GM19455 (cell line): ENCODE results near the gene CD200.
A peak's percentile ranks its signal among the peaks of the same experiment; 100 is the strongest.

Experiments used
- ATAC-seq: cut with Tn5 transposase; IDR thresholded peaks from one replicate; pipeline ENCODE4 v1.9.1; 2021; ENCODE audit not compliant: unreplicated experiment

The CD200 gene, protein sequence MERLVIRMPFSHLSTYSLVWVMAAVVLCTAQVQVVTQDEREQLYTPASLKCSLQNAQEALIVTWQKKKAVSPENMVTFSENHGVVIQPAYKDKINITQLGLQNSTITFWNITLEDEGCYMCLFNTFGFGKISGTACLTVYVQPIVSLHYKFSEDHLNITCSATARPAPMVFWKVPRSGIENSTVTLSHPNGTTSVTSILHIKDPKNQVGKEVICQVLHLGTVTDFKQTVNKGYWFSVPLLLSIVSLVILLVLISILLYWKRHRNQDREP

GRCh38 chr3:112333002-112333380 is at the start of gene CD200:
Gene CD200, plus strand, starts transcription at chr3:112333156. Its CDS starts 57 bp downstream, at chr3:112333213.
- ATAC-seq = peak; percentile 70

DNA sequence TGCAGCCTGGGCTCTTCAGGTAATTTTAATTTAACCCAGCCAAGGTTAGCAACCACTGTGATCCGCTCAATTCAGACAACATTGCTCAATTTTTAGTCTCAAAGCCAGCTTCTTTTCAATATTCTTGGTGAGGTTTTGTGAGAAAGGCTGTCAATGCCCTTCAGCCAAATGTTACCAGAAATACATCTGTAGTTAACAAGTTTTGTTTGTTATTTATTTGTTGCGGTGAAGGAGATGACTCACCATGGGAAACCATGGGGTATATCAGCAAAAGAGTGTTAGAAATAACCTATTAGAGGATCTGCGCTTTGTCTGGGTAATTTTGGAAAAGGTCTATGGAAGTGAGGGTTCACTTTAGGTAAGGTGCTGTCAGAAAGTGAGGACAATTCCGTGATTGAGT is 43.9 kb upstream of the CD200 start:
- no peak for ATAC-seq

- ATAC-seq = peak; percentile 48
These were observed 39.3 kb upstream of the CD200 start, which contains the start of gene SLC9C1 for GRCh38 chr3:112293368-112294321. Gene SLC9C1, minus strand, starts transcription at chr3:112294216. Its CDS starts 7,425 bp downstream, at chr3:112286791.

DNA sequence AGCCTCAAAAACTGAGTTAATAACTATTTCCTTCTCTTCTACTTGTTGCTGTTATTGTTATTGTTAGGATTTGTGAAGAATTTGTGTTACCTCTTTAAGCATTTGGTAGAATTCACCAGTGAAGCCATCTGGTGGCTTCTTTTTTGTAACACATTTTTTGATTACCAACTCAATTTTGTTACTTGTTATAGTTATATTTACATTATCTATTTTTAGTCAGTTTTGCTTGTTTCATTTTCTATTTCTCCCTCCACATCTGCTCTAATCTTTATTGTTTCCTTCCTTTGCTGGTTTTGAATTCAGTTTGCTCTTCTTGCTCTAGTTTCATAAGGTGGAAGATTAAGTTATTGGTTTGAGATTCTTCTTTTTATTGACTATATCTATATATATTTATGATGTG is 35.2 kb upstream of the CD200 start:
- ATAC-seq = no peak

DNA sequence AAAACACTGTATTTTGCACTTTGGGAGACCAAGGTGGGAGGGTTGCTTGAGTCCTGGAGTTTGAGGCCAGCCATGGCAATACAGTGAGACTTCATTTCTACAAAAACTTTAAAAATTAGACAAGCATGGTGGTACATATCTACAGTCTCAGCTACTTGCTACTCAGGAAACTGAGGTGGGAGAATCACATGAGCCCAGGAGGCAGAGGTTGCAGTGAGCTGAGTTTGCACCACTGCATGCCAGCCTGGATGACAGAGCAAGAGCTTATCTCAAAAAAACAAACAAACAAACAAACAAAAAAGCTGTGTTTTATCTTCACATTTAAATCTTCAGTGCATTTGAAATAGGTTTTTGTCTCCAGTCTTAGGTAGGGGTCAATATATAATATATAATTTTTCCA is 34.2 kb upstream of the CD200 start:
- no peak for ATAC-seq

DNA sequence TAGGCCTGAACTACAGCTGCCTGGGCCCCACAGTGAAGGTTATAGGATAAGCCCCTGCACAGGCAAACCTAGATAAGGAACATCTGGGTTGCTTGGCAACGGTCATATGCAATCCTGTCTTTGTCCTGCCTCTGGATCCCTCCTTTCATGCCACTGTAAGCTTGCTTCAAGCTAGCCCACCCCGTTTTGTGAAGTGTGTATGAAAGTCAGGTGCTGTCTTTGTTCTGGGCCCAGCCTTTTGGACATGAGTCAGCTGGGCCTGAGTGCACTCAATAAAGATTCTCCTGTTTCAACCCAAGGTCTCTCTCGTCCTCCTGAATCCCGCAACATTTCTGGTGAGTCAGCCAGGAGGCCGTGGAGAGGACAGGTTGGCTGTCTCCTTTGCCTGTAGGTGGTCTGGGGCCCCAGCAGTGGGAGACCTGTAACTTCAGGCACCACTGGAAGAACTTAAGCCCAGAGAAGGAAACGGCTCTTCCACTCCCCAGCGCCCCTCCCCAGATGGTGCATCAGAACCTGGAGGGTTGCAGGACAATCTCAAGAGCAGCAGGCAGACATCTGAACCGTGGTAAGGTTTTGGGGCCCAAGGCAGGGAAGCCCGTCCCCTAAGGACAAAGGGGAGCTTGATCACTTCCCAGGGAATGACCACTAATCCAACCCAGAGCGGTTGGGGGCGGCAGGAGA is 30.7 kb upstream of the CD200 start:
- ATAC-seq = no peak

DNA sequence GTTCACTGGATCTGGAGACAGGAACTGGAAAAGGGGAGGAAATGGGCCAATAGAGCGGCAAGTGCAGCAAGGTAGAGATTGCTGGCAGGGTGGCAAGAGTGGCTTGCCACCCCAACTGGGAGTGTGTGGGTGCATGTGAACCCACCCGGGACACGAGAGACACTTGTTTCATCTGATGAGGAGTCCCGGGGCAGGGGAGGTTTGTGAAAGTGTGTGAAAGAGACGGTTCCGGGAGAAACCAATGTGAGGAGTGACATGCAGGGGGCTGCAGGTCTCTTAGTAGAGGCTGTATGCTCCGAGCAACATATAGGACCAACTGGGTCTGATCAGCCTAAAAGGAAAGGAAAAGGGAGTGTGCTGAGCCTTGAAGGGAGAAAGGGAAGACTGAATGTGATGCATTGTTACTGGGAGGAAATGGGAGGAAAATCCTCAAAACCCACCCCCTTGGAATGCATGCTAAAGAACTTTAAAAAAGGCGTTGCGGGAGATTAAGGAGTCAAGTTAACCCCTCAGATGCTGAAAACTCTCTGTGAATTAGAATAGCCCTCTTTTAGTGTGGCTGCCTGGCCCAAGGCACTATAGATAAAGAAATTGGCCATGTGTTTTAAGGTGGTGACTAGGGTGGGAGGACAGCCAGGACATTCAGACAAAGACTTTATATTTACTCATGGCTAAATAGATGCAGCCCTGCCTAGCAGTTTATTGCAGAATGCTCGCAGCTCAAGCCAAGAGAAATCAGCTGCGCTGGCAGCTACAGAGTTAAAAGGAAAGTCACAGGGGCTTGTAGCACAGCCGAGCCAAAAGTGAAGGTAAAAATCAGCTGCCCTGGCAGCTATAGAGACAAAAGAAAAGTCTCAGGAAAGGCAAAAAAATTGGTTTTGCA is 29.8 kb upstream of the CD200 start:
- ATAC-seq = no peak

- ATAC-seq = no peak
These were observed 29.1 kb upstream of the CD200 start for GRCh38 chr3:112303764-112304325.

- no peak for ATAC-seq
These were observed 28.3 kb upstream of the CD200 start for GRCh38 chr3:112304611-112305010.

- no peak for ATAC-seq
These were observed 26.1 kb upstream of the CD200 start for GRCh38 chr3:112306825-112307224.

GRCh38 chr3:112307557-112307956 is 25.4 kb upstream of the CD200 start:
- no peak for ATAC-seq

- no peak for ATAC-seq
These were observed 24.6 kb upstream of the CD200 start for GRCh38 chr3:112308151-112308911.

GRCh38 chr3:112314649-112315048 is 18.3 kb upstream of the CD200 start:
- no peak for ATAC-seq

GRCh38 chr3:112315791-112316190 is 17.2 kb upstream of the CD200 start:
- ATAC-seq = no peak

GRCh38 chr3:112319516-112320276 is 13.3 kb upstream of the CD200 start:
- ATAC-seq = no peak

DNA sequence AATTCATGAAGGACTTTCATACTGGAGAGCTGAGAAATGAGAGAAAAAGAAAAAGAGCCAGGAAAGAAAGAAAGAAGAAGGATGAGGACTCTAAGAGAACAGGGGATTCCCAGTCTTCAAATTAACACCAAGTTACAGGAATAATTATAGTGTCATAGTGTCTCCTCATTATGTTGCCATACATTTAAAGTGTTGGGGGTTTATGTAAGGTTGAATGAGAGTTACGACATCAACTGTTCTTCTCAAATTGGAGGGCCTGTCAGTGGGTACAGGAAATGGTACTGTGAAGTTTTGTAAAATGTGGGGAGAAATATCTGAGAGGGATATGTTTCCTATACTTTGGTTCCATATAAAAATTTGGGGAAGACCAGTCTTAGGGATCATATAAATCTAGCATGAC is 12.3 kb upstream of the CD200 start:
- ATAC-seq = no peak

DNA sequence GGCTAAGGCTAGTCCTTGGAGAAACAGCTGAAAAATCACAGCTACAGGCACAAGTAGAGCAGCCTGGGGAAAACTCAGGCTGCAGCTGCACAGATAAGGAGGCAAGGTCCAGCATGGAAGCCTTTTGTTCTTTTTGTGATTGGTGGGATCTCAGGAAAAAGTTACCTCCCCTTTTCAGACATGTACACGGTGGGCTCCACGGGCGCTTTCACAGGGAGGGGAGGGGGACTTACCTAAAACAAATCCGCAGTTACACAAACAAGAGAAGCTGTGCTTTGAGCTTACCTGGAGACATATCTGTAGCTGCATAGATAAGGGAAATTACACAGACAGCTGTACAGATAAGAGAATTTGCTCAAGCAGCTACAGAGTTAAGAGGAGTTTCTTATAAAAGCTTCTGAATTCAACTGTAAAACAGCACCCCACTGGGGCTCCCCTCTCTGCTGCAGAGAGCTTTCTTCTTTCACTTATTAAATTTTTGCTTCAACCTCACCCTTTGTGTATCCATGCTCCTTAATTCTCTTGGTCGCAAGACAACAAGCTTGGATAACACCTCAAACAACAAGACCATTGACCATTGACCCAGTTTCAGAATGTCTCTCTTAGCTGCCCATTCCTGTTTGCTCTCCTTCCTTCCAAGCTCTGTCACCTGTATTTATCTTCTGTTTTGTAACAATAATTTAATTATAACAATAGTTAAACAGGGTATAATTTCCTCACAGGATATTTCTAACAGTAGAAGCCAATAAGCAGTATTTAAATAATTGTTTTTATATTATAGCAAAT is 10.9 kb upstream of the CD200 start:
- no peak for ATAC-seq

DNA sequence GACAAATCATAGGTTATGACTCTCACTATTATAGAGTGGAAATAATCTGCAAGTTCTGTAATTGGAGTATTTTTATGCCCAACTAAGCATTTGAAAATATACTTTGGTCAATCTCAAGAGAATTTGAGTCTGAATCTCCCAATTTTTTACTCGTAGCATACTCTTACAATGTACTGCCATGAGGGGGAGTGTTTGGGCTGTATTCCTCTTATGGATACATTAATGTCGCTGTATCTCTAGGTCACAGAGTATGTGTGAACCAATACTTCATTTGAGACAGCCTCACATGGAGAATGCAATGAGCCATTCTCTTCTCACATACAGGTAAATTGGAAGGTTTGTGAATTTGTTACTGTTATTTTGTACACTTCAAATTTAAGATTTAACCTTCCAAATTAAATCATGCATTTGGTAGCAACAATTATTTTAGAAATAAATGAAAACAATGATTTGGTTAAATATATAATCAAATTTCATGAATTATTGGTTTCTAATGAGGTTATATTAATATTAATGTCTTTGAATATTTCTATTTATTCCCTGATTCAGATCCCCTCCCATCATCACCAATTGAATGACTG is 5.5 kb upstream of the CD200 start:
- ATAC-seq = peak; percentile 100
